Measurements from ENCODE around the gene ADORA1. TPM values are rescaled to one million over a fixed set of nuclear protein-coding genes. Genes with fewer than 3 reads are reported as not detected.

The ADORA1 gene
- not detected in 2 replicates for total RNA-seq

GRCh38 chr1:203127666-203128430 is at the start of gene ADORA1:
TSS of gene ADORA1 (plus strand) at chr1:203127726. CDS start at chr1:203128842, 1,116 bp downstream.
- H3K36me3 Mint-ChIP-seq (ENCODE audit: low read depth) = no peaks in the 10 kb centered on the region
- intact Hi-C loops (cut with micrococcal nuclease) = no loop called here
- H3K9me3 Mint-ChIP-seq = no peaks in the 10 kb centered on the region
- peaks cover 41% of the 10 kb centered on the region for H3K27me3 Mint-ChIP-seq (ENCODE audit: low read depth)
- H3K4me3 Mint-ChIP-seq (ENCODE audit: low read depth) = no peak within 1 kb of the TSS
- peaks cover 4% of the 10 kb centered on the region for H3K4me1 Mint-ChIP-seq (ENCODE audit: low read depth)
- H3K27ac Mint-ChIP-seq = no peak within 1 kb of the TSS
- DNase-seq (ENCODE audit: low spot score) = no peak

GRCh38 chr1:203077956-203078355 is 49.6 kb upstream of the ADORA1 start:
- H3K27me3 Mint-ChIP-seq (ENCODE audit: low read depth) = peaks cover 18% of the 10 kb centered on the region
- H3K4me1 Mint-ChIP-seq (ENCODE audit: low read depth) = peaks cover 4% of the 10 kb centered on the region
- H3K9me3 Mint-ChIP-seq = no peaks in the 10 kb centered on the region
- no peak for DNase-seq (ENCODE audit: low spot score)
- no peak overlapping the region for H3K4me3 Mint-ChIP-seq (ENCODE audit: low read depth)
- H3K27ac Mint-ChIP-seq = no peak overlapping the region
- intact Hi-C loops (cut with micrococcal nuclease) = no loop called here
- peaks cover 8% of the 10 kb centered on the region for H3K36me3 Mint-ChIP-seq (ENCODE audit: low read depth)

GRCh38 chr1:203078478-203078877 is 49.0 kb upstream of the ADORA1 start:
- peaks cover 5% of the 10 kb centered on the region for H3K36me3 Mint-ChIP-seq (ENCODE audit: low read depth)
- H3K27me3 Mint-ChIP-seq (ENCODE audit: low read depth) = peaks cover 15% of the 10 kb centered on the region
- intact Hi-C loops (cut with micrococcal nuclease) = no loop called here
- DNase-seq (ENCODE audit: low spot score) = no peak
- no peak overlapping the region for H3K4me3 Mint-ChIP-seq (ENCODE audit: low read depth)
- no peak overlapping the region for H3K27ac Mint-ChIP-seq
- no peaks in the 10 kb centered on the region for H3K9me3 Mint-ChIP-seq
- peaks cover 4% of the 10 kb centered on the region for H3K4me1 Mint-ChIP-seq (ENCODE audit: low read depth)

GRCh38 chr1:203080456-203080855 is 47.1 kb upstream of the ADORA1 start:
- H3K27ac Mint-ChIP-seq = no peak overlapping the region
- peaks cover 7% of the 10 kb centered on the region for H3K27me3 Mint-ChIP-seq (ENCODE audit: low read depth)
- peaks cover 4% of the 10 kb centered on the region for H3K4me1 Mint-ChIP-seq (ENCODE audit: low read depth)
- no peak overlapping the region for H3K4me3 Mint-ChIP-seq (ENCODE audit: low read depth)
- H3K36me3 Mint-ChIP-seq (ENCODE audit: low read depth) = peaks cover 5% of the 10 kb centered on the region
- no peaks in the 10 kb centered on the region for H3K9me3 Mint-ChIP-seq
- no peak for DNase-seq (ENCODE audit: low spot score)
- intact Hi-C loops (cut with micrococcal nuclease) = no loop called here

GRCh38 chr1:203081465-203082230 is 45.9 kb upstream of the ADORA1 start:
- no peaks in the 10 kb centered on the region for H3K36me3 Mint-ChIP-seq (ENCODE audit: low read depth)
- intact Hi-C loops (cut with micrococcal nuclease) = no loop called here
- no peaks in the 10 kb centered on the region for H3K9me3 Mint-ChIP-seq
- no peak overlapping the region for H3K4me3 Mint-ChIP-seq (ENCODE audit: low read depth)
- no peaks in the 10 kb centered on the region for H3K4me1 Mint-ChIP-seq (ENCODE audit: low read depth)
- no peak for DNase-seq (ENCODE audit: low spot score)
- peaks cover 2% of the 10 kb centered on the region for H3K27me3 Mint-ChIP-seq (ENCODE audit: low read depth)
- no peak overlapping the region for H3K27ac Mint-ChIP-seq

GRCh38 chr1:203082231-203082505 is 45.4 kb upstream of the ADORA1 start:
- Mint-ChIP-seq H3K9me3 (no peaks in the 10 kb centered on the region), H3K4me1 (ENCODE audit: low read depth) (no peaks in the 10 kb centered on the region), H3K27me3 (ENCODE audit: low read depth) (peaks cover 1% of the 10 kb centered on the region), H3K4me3 (ENCODE audit: low read depth) (no peak overlapping the region), H3K36me3 (ENCODE audit: low read depth) (no peaks in the 10 kb centered on the region), H3K27ac (no peak overlapping the region)
- DNase-seq (ENCODE audit: low spot score) = no peak
- intact Hi-C loops (cut with micrococcal nuclease) = no loop called here

GRCh38 chr1:203082571-203083462 is 44.7 kb upstream of the ADORA1 start:
- H3K4me3 Mint-ChIP-seq (ENCODE audit: low read depth) = no peak overlapping the region
- H3K4me1 Mint-ChIP-seq (ENCODE audit: low read depth) = no peaks in the 10 kb centered on the region
- intact Hi-C loops (cut with micrococcal nuclease) = no loop called here
- H3K27ac Mint-ChIP-seq = no peak overlapping the region
- DNase-seq (ENCODE audit: low spot score) = no peak
- no peaks in the 10 kb centered on the region for H3K36me3 Mint-ChIP-seq (ENCODE audit: low read depth)
- H3K9me3 Mint-ChIP-seq = no peaks in the 10 kb centered on the region
- H3K27me3 Mint-ChIP-seq (ENCODE audit: low read depth) = no peaks in the 10 kb centered on the region

- Mint-ChIP-seq H3K9me3 (no peaks in the 10 kb centered on the region), H3K4me3 (ENCODE audit: low read depth) (no peak overlapping the region), H3K27ac (no peak overlapping the region), H3K4me1 (ENCODE audit: low read depth) (no peaks in the 10 kb centered on the region), H3K36me3 (ENCODE audit: low read depth) (no peaks in the 10 kb centered on the region), H3K27me3 (ENCODE audit: low read depth) (no peaks in the 10 kb centered on the region)
- intact Hi-C loops (cut with micrococcal nuclease) = no loop called here
- DNase-seq (ENCODE audit: low spot score) = no peak
Observed at GRCh38 chr1:203083463-203083921, 44.0 kb upstream of the ADORA1 start.

GRCh38 chr1:203084588-203085527 is 42.7 kb upstream of the ADORA1 start:
- Mint-ChIP-seq H3K4me1 (ENCODE audit: low read depth) (no peaks in the 10 kb centered on the region), H3K9me3 (no peaks in the 10 kb centered on the region), H3K27me3 (ENCODE audit: low read depth) (no peaks in the 10 kb centered on the region), H3K4me3 (ENCODE audit: low read depth) (no peak overlapping the region), H3K36me3 (ENCODE audit: low read depth) (no peaks in the 10 kb centered on the region), H3K27ac (no peak overlapping the region)
- intact Hi-C loops (cut with micrococcal nuclease) = no loop called here
- no peak for DNase-seq (ENCODE audit: low spot score)

GRCh38 chr1:203085528-203086406 is 41.8 kb upstream of the ADORA1 start, which contains the start of gene MYOG:
TSS of gene MYOG (minus strand) at chr1:203086012. CDS start at chr1:203085961, 51 bp downstream.
- no peak for DNase-seq (ENCODE audit: low spot score)
- Mint-ChIP-seq H3K4me1 (ENCODE audit: low read depth) (no peaks in the 10 kb centered on the region), H3K9me3 (no peaks in the 10 kb centered on the region), H3K27me3 (ENCODE audit: low read depth) (peaks cover 4% of the 10 kb centered on the region), H3K27ac (no peak within 1 kb of the TSS), H3K4me3 (ENCODE audit: low read depth) (no peak within 1 kb of the TSS), H3K36me3 (ENCODE audit: low read depth) (no peaks in the 10 kb centered on the region)
- intact Hi-C loops (cut with micrococcal nuclease) = no loop called here

- Mint-ChIP-seq H3K9me3 (no peaks in the 10 kb centered on the region), H3K4me3 (ENCODE audit: low read depth) (no peak overlapping the region), H3K27me3 (ENCODE audit: low read depth) (peaks cover 4% of the 10 kb centered on the region), H3K36me3 (ENCODE audit: low read depth) (no peaks in the 10 kb centered on the region), H3K27ac (no peak overlapping the region), H3K4me1 (ENCODE audit: low read depth) (no peaks in the 10 kb centered on the region)
- no peak for DNase-seq (ENCODE audit: low spot score)
- intact Hi-C loops (cut with micrococcal nuclease) = no loop called here
Observed at GRCh38 chr1:203086992-203087763, 40.3 kb upstream of the ADORA1 start.

Measured in activated T-helper 2 cell treated with anti-CD3 and anti-CD28 coated beads, Interferon-gamma antibody, Interleukin-2, Interleukin-4, amounts not matched to agents 10 μg/mL and 5 μg/mL and 100 μg/mL, durations not matched to agents 14 hours and 24 hours and 36 hours (primary cell).